GM18907 (cell line): ENCODE measurements around the gene DENND1A.

ENCODE experiments used
- ATAC-seq: cut with Tn5 transposase; IDR thresholded peaks from one replicate; pipeline ENCODE4 v1.9.1; 2021; ENCODE audit warnings: mild to moderate bottlenecking, moderate library complexity; ENCODE audit not compliant: unreplicated experiment

The DENND1A gene

DNA sequence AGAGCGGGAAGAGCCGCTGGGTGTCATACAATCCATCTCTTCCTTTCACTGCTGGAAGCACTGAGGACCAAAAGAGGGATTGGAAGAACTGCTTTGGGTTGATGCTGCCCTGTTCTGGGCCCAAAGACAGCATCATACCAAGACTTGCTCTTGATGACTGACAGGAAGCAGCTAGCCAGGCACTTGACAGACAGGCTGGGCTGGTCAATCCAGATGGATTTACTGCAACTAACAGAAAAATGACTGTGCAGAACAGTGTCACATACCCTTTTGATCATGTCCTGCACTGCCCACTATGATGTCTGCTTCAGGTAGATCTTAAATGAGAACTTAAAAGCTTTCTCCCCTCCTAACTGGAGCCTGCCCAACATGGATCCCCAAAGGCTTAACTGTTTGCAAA, 416.4 kb downstream of the DENND1A start:
- ATAC-seq = no peak

DNA sequence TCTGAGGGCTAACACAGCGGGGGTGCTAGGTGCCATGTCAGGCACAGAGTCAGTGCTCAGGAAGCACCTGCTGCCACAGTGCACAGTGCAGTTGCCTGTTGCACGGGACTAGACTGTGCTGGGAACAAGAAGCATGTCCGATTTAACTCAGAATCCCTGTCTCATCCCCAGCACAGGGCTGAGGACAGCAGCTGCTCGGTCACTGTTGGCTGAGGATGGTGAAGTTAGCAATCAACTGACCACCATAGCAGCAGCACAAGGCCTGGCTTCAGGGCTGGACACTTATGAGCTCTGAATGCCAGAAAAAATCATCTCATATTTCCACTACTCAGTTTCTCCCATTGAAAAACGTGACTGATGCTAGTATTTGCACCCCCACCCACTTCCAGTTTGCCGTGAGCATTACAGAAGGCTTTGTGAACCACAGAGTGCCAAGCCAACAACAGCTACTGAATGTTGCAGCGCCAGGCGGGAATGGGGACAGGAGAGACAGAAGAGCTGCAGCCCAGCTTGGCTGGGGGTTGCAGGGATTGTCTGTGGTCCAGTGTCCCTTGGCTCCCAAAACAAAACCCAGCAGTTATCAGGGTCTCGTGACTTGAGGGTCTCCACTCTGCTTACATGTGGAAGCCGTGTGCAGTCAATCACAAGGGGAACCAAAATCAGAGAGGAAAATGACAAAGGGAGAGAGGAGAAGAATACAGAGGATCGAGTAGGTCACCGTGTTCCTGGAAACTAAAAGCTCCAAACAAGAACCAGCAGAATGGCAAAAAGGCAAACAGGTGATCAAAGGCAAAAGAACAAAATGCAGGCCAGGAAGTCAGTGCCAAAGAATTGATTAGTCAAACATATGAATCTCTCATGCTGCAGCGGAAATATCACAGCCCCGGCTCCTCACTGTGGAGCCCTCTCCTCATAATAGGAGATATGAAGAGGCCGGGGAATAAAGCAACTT, 418.3 kb downstream of the DENND1A start:
- no peak for ATAC-seq

DNA sequence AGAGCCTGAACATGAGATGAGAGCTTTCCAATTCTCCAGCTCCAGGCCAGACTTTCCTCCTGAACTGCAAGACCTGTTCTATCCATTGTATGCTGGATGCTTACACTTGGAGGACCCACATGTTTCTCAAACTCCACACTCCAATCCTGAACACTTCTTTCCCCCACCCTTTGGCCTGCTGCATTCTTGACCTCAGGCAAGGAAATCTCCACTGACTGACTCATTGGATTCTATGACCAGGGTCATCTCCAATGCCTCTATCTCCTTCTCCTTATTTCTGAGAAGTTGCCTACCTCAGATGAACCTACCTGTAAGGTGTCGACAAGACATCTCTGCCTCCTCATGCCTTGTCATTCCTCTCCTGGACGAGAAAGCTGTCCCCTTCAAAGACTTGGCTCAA, 420.3 kb downstream of the DENND1A start:
- ATAC-seq = no peak

DNA sequence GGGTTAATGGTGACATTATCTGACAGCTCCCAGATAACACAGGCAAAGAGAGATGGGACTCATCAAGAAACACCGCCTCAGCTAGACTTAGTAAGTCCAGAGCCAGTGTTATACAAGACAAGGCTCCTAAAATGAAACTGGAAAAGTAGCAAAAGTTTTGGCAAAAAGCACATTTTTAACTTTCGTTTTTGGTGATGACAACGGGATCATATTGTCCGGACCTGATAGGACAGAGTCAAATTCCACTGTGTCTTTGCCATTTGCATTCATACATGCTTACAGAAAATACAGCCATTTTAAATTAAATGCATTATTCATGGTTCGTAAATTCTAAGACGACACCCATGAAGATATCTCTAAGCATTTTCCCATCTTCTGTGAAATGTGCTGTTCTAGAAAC, 421.9 kb downstream of the DENND1A start:
- ATAC-seq = no peak

DNA sequence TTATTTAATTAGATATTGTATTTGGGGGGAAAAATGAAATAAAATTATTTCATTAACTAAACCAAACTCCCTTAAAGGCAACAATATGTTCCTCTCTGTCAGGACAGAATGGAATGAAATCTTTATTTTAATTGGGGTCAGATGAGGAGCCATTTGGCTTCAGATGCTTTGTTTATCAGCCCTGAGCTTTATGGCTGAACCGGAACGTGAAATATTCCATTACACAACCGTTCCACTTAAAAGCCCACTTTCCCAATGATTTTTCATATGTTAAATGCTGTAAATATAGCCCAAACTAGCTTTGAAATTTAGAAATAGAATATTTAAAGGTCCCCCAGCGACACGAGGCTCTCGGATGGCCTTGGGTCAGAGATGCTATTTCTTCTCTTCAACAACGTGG, 424.4 kb downstream of the DENND1A start:
- ATAC-seq = no peak

DNA sequence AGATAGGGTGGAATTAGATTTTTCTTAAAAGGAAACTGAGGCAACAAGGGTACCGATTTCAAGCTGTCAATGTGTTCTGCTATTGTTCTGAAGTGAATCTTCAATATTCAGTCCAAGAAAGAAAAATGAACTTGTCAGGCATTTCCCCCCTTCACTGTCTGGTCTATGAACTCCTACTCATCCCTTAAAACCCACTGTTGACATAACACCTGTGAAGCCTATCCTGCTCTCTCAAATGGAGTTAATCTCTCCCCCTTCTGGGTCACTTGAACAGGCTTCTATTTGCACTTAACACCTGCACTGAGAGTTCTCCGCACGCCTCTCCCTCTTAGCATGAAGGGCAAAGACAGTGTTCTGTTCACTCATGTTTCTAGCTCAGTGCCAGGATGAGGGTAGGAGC, 429.6 kb downstream of the DENND1A start:
- no peak for ATAC-seq

DNA sequence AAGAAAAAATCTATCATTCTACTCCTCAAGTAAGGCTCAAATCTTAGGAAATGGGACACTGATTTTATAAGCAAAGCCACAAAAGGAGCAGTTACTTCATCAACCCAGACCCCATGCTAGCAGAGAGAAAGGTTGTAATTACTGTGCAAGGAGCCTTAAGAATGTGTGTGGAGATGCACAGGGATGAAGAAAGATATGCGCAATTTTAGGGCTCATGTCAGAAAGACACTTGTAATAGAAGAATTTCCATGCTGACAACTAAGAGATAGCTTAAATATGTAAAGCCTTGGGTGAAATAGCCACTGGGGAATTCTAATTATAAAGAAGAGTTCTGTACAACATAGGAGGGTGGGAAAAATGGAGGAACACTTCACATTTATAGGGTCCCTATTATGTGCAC, 432.1 kb downstream of the DENND1A start:
- ATAC-seq = no peak

DNA sequence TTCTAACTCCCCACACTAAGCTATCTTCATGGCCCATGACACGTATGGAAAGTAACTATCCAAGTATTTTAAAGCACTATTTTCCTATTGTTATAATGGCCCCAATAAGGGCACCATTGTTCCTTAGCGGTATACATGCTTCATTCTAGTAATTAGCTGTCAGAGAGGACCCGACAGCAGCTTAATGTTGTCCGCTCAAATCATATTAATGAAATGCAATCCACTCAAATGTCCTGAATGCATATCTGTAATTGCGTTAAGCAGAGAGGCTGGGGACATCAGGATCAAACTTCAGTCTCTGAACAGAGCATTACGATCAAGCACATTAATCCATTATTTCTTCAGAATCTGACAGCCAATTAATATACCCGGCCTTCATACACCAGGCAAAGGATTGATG, 434.2 kb downstream of the DENND1A start:
- ATAC-seq = no peak

DNA sequence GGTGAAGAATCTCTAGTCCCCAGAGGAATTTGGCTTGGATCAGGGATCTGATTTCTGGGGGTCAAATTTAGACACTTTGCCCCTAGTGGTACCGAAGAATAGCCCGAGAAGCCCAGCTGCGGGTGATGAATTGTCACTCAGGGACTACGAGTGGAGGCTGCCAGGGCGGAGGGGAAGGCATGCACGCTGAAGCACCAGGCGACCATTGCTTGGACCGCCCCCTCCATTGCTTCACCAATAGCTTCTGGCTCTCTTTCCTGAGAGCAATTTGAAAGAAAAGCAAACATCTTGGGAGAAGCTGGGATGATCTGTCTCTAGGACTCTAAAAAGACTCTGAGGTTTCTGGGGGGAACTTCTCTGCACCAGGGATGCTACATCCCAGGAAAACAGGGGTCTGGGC, 436.3 kb downstream of the DENND1A start:
- ATAC-seq = no peak

DNA sequence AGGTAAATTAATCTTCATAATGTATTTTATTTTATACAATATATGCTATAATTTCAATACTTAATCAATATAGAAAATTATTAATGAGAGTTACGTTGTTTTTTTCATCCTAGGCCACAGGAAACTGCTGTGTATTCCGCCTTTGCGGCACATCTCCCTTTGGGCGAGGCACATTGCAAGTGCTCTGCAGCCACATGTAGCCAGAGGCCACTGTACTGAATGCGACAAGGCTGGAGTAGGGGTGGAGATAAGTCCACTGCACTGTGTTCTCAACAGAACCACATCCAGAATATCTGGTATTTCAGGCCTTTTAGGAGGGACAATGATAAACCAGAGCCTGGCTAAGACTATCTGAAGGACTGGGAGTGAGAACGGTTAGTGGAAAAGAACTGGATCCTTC, 439.2 kb downstream of the DENND1A start:
- no peak for ATAC-seq

DNA sequence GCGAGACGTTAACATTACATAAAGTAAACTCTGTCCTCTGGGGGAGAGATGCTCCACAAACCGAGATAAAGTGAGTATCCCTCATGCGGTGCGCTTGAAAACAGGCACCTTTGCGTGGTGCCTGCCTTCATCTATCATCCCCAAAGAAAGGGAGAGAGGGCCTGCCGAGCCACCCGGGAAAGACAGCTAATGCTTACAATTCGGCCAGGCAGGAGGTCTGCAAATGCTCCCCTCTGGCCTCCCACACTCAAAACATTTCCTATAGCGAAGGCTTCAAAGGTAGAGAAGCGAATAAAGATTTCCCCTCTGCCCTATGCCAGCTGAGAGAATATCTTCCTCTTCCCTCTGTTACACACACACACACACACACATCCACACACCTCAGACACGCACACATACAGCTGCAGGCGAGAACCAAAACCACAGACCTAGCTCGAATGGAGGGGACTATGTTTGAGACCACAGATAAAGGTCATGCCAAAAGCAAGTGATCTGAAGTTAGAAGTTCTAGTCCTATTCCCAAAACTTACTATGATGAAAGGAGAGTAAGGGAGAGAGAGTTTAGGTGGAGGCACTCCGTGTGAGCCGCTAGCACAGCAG, 441.1 kb downstream of the DENND1A start:
- ATAC-seq = no peak

DNA sequence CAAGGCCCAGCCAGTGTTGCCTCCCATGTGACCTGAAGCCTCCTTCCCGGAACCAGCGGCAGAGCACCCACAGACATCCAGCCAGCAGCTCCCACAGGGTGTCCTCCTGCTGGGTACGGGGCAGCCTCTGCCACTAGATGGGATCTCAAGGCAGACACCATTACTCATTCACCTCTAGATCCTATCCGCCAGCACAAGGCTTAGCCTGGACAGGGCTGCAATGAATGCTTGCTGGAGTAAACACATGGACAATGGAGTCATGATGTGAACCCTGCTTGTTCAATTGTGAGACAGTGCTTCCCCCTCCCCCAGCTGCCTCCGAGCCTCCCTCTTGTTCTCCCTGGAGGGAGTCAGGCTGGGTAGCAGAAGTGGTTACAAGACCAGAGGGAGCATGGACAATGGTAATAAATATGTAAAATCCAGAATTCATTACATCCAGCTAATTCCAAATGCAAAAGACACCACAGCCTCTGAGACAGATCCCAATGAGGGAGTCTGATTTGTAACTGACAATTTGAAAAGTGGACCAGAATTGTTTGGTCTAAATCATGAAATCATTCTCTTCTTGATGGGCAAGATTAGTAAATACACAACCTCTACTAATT, 441.9 kb downstream of the DENND1A start:
- ATAC-seq = no peak

DNA sequence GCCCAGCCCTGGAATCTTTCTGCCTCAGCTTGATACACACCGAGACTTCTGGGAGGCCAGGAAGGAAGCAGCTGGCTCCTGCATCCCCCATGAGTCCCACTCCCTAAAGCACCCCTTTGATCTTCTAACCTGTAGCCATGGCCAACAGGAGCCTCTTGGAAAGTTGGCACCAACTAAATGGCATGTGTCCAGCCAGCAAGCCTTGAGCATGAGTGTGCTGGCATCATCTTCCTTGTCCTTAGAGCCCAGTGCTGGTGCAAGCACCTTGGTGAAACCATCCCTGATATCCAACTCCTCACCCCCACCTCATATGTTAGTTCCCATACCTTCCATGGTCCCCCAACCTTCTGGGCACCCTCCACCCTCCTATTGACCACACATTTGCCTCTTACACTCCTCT, 443.5 kb downstream of the DENND1A start:
- ATAC-seq = no peak

DNA sequence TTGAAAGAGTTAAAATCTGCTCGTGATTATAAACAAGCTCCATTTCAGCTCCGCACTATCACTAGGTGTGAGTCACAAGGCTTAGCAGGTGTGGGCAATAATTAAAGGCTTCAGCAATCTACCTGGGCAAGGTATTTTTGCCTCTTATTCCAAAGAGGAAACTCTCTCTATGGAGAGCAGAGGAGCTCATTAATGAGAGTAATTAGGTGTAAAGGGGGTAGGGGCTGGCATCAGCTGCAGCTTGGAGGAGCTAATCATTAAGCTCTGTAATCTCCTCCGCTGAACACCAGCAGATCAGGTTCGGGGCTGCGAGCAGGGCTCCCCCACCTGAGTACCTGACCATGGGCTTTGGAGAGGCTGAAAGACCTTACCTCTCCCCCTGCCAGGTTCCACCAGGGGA, 444.7 kb downstream of the DENND1A start:
- ATAC-seq = no peak

DNA sequence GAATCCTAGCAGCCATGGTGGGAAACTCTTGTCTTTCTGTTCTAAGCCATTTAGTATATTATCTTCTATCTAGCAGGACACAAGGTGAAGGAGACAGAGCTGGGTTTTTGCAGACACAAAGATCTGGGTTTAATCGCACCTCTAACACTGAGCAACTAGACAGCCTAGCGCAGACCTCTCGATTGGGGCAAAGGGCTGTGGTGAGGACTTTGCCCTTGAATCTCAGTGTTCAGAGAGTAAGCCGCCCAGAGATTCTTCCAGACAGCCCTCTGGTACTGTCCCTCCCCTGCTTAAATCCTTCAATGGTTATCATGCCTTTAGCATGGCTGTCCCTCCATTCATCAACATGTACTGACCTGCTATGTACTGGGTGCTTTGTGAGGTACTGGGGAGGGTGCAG, 445.8 kb downstream of the DENND1A start:
- ATAC-seq = no peak

DNA sequence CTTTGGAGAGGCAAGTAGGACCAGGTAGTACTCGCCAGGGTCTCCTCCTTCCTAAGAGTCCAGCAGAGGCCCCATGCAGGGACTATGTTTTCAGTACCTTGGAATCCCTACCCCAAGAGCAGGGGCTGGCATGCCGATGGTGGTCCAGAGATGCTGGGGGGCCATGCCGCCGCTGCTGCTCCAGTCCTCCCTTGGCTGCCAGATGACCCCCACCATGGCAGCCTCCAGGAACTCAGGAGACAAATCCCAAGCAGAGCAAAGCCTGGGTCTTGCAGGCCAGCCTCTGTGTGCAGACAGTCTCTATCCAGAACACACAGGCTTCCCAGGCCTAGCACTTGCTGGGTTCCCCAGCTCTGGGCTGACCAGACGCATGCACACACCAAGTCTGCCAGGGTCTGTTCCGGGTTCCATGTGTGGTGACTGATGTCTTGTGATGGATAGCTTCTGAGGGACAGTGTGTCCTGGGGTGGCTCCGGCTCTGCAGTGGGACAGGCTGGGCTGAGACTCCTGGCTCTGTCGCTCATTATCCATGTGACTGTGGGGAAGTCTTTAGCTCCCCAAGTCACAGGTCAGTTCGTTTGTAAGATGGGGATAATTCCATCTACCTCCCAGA, 446.6 kb downstream of the DENND1A start:
- no peak for ATAC-seq

DNA sequence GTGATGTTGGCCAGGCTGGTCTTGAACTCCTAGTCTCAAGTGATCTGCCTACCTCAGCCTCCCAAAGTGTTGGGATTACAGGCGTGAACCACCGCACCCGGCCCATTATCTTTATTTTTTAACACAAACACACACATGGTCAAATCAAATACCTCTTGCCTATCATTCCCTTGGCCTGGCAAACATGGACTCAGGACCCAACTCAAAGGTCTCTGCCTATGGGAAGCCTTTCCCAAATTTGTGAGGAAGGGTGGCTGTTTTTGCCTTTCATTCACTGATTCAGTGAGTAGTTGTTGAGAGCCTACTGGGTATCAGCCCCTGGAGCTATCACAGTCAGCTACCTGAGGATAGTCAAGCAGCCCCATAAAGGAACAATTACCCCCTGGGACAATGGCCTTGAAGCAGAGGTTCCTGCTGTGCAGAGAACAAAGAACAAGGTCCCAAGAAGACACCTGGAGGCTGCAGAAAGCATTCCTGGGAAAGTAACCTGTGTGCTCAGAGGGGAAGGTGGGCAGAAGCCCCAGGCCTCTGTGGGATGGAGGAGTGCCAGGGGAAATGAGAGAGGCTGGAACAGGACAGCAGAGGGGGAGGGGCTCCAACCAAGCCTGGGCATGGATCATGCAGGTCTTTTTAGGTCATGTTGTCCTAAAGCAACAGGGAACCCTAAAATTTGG, 447.5 kb downstream of the DENND1A start:
- no peak for ATAC-seq

DNA sequence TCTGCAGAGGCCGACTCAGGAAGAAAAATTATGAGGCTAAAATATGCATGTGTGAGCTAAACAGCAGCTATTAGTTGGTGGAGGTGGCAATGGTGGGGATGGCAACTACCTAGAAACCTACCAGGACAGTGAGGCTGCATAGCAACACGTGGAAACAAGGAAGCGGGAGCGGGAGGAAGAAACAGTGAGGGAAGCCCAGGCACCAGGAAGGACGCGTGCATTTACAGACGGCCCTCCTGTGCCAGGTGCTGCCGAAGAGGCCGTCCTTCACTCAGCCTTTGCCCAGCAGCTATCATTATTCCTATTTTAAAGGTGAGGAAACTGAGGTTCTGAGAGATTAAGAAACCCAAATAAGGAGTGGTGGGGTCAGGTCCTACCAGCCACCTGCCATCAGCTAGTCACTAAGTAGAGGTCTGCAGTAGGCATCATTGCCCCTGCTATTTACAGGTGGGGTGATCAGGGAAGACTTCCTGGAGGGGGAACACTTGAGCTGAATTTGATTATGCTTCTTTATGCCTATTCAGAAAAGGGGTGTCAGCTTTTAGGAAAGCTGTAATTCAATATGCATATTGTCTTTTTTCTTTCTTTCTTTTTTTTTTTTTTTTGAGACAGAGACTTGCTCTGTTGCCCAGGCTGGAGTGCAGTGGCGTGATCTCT, 448.6 kb downstream of the DENND1A start:
- ATAC-seq = no peak

DNA sequence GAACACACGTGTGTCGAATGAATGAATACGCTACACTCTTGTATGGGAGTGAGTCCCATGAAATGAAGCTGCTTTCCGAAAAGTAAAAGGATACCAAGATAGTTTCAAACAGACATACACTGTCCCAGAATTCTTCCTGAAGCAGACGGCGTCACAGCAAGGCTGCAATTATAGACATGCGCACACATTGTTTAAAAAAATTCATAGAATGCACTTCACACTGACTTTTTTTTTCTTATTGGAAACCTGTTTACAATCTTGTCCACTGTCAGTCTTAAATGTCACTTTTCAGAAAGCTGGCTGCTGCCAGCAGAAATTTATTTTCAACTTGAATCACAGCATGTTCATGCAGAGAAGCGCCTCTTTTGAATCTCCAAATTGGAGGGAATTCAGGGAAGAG, 449.1 kb downstream of the DENND1A start:
- no peak for ATAC-seq

DNA sequence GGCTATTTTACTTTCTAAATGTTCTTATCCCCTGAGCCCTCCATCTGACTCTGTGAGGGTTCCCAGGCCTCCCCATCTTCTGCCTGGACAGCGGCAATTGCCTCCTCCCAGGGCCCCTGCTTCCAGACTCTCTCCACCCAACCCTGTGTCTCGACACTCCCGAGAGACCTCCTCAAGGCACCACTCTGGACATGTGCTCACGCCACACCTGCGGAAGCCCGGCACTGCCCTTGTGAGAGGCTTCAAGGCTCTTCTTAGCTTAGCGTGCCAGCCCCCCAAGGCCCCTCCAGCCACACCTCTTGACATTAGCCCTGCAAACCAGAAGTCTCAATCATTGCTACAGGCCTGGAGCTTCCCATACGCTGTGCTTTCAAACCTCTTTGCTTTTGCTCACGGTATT, 449.8 kb downstream of the DENND1A start:
- ATAC-seq = no peak
